Right lobe of liver (tissue), 4 donors: ENCODE results near the gene WDFY4.

ENCODE experiments used
- CTCF ChIP-seq, 4 donors: fragments of 200-600 bp in 3 of 4; fragments of 450-650 bp in 1 of 4; IDR thresholded peaks; one replicate each; pipeline versions ENCODE4 v1.5.1 to v1.8.0; 2016 to 2022; ENCODE audit warnings: antibody characterized with exemption in 4 of 4, mild to moderate bottlenecking in 2 of 4
- POLR2A ChIP-seq: fragments of 450-650 bp; IDR thresholded peaks from one replicate; pipeline ENCODE4 v1.6.1; 2017; ENCODE audit warnings: antibody characterized with exemption, mild to moderate bottlenecking
- donor health status: DM: no; HTN: no; CAD: no.
- donor health status: DM: no; HTN: no; CAD: no.
- donor health status: DM: no; HTN: yes; CAD: no.

- TF ChIP-seq CTCF (IDR thresholded peaks at IDR 0.05) (no peak), POLR2A (no peak)
These were observed 27.3 kb upstream of the WDFY4 start for GRCh38 chr10:48657416-48657815.
